Stimulated activated CD4-positive, alpha-beta T cell treated with anti-CD3 and anti-CD28 coated beads, Interleukin-1b, Interleukin-23, amount 100 ng/mL, for 48 hours (primary cell): Measurements from ENCODE around the gene SLC25A42.
"Not testable (repeated sequence)": the region's sequence is repeated elsewhere in the genome, so short reads cannot be mapped to it uniquely, and the experiment has no call there.

ENCODE experiments used
- DNase-seq: peaks from one replicate; pipeline ENCODE4 v3.0.0-alpha.2; 2020

Gene SLC25A42

DNA sequence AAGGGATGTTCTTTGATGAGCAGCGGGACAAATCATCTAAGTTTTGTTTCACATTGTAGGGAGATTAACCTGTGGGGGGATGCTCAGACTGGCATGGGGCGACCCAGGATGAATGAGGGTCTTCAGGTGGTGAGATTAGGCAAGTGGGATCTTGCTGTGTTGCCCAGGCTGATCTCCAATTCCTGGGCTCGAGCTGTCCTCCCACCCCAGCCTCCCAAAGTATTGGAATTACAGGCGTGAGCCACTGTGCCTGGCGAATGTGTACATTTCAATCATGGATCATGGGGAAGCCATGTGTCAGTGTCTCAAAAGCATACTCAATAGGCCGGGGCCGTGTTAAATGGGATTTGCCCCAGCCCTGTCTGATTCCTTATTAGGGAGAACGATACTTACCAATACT lies 8.1 kb downstream of the SLC25A42 start:
- no peak for DNase-seq

DNA sequence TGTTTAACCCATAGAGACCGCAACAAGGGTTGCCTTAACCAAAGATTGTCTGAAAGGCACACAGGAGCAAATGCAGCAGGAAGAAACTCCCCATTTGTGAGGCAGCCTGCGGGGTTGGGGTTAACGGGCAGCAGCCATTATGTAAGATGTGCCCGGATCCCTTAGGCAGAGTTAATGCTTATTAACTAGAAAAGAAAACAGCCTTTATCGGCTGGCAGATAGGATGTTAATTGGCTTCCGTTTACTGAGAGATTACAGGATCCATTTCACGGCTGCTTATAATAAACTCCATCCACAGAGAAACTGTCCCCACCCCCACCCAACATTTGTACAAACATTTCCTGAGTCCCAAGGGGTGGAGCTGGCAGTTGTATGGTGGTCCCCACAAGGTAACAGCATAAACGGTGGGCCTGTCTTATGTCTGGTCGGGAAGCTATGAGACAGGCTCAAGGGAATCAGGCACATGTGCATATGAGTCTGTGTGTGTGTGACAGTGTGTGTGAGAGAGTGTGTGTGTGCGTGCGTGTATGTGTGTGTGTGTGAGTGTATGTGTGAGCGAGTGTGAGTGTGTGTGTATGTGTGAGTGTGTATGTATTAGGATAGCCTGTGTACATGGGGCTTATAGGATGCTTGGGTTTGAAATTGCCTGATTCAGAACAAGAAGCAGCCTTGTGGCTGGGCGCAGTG lies 10.5 kb downstream of the SLC25A42 start:
- DNase-seq = no peak

DNA sequence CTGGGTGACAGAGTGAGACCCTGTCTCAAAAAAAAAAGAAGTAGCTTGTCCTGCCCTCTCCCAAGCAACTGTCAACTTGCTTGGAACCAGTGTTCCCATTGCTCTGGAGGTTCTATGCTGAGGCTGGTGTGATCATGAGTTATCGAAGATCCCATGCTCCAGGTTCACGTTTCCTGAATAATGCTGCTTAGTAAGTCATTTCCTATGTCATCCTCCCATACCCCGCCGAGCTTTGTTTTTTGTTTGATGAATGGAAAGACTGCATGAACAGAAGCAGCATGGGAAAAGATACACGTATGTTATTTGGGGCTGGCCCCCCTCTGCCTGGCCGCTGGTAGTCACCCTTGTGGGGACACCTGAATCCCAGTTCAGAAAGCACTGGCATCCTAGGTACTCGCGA lies 11.3 kb downstream of the SLC25A42 start:
- no peak for DNase-seq

DNA sequence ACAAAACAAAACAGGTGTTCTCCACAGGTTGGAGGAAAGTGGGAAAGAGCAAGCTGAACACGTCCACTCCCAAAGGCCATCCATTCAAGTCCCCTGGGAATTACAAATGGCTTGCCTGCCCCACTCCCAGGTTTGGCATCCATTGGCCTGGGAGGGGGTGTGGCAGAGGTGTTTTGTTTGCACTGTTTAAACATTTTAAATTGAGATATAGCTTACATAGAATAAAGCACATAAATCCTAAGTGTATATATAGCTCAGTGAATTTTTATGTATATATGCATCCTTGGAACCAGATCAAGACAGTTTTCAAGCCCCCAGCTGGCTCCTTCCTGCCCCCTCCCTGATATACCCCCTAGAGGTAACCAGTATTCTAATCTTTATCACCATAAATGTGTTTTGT lies 12.7 kb downstream of the SLC25A42 start:
- no peak for DNase-seq

DNA sequence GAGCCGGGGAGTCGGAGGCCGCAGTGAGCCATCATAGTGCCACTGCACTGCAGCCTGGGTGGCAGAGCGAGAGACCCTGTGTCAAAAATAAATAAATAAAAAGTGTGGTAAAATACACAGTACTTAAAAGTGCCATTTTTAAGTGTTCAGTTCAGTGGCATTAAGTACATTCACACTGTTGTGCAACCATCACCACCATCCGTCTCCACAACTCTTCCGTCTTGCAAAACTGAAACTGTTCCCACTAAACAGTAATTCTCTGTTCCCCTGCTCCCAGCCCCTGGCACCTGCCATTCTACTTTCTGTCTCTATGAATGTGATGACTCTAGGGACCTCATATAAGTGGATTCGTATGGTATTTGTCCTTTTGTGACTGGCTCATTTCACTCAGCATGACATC lies 13.3 kb downstream of the SLC25A42 start:
- no peak for DNase-seq

DNA sequence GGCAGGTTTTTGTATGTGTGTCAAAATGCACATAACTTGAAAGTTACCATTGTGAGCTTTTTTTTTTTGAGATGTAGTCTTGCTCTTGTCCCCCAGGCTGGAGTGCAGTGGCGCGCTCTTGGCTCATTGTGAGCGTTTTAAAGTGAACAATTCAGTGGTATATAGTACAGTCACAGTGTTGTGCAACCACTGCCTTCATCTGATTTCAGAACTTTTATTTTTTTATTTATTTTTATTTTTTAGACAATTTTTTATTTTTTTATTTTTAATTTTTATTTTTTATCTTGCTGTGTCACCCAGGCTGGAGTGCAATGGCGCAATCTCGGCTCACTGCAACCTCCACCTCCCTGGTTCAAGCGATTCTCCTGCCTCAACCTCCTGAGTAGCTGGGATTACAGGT lies 15.0 kb downstream of the SLC25A42 start:
- no peak for DNase-seq

DNA sequence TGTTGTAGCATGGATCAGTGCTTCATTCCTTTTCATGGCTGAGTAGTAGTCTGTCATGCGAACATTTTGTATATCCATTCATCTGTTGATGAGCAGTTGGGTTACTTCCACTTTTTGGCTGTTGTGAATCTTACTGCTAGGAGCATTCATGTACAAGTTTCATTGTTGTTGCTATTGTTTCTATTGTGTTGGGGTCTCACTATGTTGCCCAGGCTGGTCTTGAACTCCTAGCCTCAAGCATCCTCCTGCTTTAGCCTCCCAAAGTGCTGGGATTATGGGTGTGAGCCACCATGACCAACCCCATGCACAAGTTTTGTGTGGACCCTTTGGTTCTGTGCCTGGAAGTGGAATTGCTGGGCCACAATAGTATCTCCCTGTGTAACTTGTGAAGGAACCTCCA lies 15.8 kb downstream of the SLC25A42 start:
- DNase-seq = no peak

DNA sequence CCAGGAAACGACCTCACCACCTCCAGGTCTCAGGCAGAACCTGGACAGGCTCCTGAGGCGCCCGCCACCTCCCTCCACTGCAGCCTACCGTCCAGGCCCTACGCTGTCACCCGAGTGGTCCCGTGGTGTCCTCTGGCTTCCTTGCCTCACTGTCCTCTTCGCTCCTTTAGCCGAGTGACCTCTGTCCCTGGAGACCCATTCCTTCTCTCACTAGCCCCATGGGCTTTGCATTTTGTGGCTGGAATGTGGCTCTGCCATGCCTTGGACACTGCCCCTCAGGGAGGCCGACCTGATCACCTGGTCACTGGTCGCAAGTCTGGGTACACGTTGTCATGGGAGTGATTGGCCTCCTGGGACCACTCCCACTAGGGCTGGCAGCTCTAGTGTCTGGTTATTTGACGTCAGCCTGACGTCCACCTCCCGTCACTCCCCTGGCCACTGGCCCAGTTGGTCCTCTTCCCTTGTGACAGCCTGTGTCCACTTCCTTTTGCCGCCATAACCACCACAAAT lies 17.9 kb downstream of the SLC25A42 start:
- DNase-seq = no peak

DNA sequence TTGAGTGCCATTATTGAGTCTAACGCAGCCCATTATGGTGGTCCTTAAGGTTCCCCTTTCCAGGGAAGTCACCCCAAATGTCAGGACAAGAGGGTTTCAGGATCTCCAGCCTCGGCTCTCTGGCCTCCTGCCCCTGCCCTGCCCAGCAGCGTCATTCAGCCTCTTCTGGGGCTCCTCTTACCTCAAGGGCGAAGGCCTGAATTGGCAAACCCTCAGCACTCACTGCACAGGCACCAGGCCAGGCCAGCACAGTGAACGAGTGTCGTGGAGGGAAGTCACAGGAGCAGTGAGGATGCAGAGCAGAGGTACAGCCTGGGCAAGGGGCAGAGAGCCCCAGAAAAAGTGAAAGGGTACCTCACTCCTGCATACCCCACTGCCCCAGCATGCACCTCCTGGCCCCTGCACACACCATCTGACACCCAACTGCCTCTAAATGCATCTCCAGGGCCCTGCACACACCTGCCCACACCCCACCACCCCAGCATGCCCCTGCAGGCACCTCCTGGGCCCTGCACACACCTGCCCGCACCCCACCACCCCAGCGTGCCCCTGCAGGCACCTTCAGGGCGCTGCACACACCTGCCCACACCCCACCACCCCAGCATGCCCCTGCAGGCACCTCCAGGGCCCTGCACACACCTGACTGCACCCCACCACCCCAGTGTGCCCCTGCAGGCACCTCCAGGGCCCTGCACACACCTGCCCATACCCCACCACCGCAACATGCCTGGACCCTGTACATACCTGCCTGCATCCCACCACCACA lies 19.8 kb downstream of the SLC25A42 start:
- DNase-seq = no peak

DNA sequence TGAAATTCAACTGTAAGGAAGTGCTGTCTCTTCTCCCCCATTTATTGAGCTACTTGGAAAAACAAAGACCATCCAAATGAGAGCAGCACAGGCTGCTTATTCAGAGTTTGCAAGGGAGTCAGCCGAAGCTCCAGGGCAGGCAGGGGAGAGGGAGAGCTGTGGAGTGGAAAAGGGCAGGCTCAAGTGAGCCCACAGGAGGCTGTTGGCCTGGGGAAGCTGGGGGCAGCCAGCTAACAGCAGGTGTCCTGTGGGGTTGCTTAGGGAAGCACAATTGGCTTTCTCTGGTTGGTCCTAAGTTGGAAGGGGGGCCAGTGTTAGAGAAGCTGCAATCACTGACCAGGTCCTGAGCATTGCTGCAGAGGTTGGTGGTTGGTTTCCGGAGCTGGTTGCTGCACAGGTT lies 23.9 kb downstream of the SLC25A42 start:
- DNase-seq = no peak

DNA sequence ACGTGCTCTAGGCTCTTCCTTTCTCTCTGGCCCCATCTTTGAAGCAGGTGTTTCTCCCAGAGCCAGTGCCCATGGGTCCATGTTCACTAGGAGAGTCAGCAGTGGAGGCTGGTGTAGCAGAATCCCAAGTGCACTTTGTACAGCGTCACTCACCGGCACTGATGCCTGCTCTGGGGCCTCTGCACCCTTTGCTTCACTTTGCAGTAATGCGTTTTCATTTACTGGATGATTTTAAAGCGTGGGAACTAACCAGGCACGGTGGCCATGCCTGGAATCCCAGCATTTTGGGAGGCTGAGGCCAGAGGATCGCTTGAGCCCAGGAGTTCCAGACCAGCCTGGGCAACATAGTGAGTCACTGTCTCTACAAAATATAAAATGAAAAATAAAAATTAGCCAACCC lies 30.7 kb downstream of the SLC25A42 start:
- DNase-seq = no peak

DNA sequence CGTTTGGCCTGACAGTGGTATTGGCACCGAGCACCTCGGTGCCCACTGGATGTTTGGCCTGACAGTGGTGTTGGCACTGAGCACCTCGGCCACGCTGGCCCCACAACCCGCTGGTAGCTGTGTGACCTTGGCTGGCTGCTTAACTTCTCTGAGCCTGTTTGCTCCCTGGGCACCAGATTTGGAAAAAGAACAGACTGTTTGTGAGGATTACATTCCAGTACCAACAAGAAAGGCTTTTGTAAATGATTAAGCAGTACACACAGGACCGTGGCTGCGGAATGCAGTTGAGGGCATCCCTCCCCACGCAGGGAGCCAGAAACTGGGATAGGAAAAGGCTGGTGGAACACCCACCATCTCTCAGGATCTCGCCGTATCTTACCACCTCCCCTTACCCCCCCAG lies 31.9 kb downstream of the SLC25A42 start:
- DNase-seq = no peak

DNA sequence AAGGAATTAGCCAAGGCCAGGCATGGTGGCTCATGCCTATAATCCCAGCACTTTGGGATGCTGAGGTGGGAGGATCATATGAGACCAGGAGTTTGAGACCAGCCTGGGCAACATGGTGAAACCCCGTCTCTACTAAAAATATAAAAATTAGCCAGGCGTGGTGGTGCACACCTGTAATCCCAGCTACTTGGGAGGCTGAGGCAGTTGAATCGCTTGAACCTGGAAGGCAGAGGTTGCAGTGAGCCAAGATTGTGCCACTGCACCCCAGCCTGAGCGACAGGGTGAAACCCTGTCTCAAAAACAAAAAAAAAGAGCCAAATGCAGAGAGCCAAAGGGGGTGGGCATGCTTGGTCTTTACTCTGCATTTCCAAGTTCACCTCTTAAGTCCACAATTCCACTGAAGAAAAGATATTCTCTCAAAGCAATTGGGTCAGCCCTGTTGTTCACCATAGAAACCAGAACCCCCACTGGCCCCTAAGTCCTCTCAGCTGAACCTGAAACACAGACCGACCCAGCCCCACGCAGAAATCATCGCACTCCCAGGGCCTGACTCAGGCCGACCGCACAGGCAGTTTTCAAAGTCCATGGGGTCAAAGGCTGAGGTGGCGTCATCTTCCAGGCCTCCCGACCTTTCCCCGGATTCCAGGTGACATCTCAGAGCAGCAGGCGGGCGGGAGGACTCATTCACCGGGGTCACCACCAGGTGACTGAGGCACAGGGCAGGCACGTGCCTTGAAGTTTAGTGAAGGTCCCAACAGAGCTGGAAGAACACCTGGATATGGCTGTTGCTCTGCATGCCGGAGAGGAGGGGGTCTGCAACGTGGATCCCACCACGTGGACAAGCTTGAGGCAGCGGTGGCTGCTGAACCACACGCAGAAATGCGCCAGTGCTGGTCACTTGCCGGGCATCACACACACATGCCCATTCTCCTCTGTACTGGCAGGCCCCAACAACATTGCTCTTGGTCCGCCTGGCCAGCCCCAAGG lies 33.1 kb downstream of the SLC25A42 start:
- no peak for DNase-seq

DNA sequence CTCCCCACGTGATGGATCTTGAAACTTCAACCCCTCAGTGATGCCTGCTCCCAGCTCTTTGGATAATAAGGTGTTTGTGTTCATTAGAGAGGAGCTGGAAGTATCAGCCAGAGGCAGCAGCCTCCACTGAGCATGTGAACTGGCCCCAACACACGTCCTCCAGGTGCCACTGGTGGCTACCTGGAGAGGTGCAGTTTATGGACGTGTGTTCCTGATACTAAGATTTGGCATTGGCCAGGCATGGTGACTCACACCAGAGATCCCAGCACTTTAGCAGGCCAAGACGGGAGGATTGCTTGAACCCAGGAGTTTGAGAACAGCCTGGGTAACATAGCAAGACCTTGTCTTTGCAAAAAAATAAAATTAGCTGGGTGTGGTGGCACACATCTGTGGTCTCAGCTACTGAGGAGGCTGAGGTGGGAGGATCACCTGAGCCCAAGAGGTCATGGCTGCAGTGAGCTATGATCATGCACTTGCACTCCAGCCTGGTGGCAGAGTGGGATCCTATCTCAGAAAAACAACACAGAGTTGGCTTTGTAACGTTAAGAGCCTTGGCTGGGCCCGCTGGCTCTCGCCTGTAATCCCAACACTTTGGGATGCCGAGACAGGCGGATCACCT lies 34.4 kb downstream of the SLC25A42 start:
- no peak for DNase-seq

DNA sequence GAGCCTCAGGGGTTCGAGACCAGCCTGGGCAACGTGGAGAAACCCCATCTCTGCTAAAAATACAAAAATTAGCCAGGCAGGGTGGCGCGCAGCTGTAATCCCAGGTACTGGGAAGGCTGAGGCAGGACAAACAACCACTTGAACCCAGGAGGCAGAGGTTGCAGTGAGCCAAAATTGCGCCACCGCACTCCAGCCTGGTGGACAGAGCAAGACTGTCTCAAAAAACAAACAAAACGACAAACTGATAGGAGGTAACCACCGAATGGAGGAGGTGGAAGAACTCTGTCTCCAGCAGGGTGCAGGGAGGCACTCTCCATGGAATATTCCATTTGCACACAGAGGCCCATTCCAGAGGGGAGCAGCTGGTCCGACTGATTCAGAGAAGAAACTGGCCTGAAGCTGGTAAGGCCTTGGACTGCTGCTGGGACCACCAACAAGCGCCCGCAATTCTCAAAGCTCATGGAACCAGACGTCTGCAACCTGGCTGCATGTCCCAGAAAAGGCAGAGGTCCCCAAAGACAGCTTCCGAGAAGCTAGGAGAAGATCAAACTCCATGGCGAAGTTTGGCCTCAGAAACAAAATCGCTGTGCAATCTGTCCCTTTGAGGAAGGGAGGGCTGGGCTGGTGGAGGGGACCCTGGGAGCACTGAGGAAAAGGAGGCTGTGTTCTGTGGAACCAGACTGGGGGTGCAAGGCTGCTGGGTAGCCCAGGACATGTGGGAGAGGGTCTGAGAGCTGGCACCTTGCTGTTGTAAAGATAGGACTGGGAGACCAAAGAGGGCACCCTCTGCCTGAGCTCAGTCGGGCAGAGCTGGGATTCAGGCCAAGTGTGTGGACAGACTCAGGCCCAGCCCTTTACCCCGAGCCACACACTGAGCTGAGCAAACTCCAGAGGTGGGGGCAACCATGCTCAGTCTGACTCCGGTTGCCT lies 35.2 kb downstream of the SLC25A42 start:
- DNase-seq = no peak

DNA sequence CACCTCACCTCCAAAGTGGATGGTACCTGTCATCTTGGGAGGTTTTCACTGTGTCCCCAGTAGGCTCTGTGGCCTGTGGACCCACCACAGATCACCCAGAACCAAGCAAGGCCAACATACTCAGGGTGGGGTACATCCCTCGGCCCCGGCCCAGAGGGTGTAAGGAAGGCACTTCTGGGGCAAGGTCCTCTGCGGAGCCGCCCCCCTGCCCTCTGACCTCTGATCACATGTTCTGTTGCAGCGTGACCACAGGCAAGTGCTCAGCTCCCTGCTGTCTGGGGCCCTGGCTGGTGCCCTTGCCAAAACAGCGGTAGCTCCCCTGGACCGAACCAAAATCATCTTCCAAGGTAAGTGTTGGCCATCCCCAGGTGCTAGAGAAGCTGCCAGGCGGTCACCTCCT lies 37.7 kb downstream of the SLC25A42 start:
- DNase-seq = no peak

DNA sequence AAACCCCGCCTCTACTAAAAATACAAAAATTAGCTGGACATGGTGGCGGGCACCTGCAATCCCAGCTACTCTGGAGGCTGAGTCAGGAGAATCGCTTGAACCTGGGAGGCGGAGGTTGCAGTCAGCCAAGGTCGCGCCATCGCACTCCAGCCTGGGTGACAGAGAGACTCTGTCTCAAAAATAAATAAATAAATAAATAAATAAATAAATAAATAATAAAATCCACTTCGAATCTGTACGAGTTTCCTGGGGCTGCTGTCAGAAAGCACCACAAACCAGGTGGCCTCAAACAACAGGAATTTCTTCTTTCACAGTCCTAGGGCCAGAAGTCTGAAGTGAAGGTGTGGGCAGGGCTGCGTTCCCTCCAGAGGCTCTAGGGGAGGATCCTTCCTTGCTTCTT lies 38.8 kb downstream of the SLC25A42 start:
- DNase-seq = not testable (repeated sequence)

DNA sequence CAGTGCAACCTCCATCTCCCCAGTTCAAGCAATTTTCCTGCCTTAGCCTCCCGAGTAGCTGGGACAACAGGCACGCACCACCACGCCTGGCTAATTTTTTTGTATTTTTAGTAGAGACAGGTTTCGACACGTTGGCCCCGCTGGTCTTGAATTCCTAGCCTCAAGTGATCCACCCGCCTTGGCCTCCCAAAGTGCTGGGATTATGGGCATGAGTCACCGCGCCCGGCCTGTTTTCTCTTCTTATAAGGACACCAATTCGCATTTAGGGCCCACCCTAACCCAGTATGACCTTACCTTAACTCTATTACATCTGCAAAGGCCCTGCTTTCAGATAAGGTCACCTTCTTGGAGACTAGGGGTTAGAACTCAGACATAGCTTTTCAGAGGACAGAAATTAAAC lies 39.4 kb downstream of the SLC25A42 start:
- DNase-seq = no peak

DNA sequence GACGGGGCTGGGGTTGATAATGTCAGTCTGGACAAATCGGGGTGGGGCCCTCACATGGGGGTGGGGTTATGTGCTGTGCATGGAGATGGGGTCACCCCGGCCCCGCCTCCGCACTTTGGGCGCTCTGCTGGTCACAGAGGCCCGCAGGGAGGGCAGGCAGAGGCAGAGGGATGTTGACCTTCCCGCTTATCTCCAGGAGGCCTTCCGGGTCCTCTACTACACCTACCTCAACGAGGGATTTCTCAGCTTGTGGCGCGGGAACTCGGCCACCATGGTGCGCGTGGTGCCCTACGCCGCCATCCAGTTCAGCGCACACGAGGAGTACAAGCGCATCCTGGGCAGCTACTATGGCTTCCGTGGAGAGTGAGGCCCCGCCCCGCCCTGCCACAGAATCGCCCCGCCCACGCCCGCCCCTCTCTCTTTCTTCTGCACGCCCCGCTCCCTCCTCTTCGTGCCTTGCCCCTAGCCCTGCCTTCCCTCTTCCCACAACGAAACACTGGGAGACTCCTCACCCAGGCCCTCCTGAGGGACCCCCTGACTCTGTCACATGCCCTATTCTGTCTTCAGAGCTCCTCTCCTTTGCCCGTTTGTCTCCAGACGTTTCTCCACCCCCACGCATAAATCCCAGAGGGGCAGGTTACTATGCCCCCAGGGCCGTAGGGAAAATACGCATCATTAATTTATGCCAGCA lies 41.7 kb downstream of the SLC25A42 start:
- DNase-seq = no peak

DNA sequence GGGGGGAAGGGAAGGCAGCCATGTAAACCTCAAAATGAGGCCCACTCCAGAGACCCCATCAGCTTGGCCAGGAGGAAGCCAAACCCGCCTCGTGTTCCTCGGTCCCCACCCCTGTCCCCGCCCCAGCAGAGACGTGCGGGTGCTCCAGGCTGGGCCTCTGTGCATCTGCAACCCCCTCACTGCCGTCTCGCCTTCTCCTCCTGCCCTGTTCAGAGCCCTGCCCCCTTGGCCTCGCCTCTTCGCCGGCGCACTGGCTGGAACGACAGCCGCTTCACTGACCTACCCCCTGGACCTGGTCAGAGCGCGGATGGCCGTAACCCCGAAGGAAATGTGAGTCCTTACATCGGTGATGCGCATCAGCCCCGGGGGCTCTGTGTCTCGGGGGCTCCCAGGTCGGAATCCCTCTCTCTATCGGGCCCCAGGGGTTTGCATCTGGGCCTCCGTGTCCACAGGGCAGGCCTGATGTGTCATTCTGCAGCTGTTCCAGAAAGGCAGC lies 42.3 kb downstream of the SLC25A42 start:
- no peak for DNase-seq

DNA sequence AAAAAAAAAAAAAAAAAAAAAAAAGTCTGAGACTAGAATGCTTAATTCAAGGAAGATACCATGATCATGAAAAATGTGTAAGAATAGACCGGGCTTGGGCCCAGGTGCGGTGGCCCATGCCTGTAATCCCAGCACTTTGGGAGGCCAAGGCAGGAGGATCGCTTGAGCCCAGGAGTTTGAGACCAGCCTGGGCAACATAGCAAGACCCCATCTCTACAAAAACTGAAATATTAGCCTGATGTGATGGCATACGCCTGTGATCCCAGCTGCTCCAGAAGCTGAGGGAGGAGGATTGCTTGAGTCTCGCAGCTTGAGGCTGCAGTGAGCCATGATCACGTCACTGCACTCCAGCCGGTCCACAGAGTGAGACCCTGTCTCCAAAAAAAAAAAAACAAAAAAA lies 43.1 kb downstream of the SLC25A42 start:
- DNase-seq = not testable (repeated sequence)
